NCI-H2081 (cell line): ENCODE data around the gene PPFIA4.
"Not testable (repeated sequence)": the region's sequence is repeated elsewhere in the genome, so short reads cannot be mapped to it uniquely, and the experiment has no call there.

Experiments used
- DNase-seq, 2 experiments: peaks; one replicate each; lab custom pipeline; 2025; lab: John Stamatoyannopoulos, UW

PPFIA4 gene

GRCh38 chr1:203026031-203026665 is at the start of gene PPFIA4:
Gene PPFIA4 (plus strand): TSS chr1:203026491. CDS start chr1:203039009, 12,518 bp downstream.
- DNase-seq = peak; percentile 92

- DNase-seq = no peak
Measured at GRCh38 chr1:202976633-202977032, 49.7 kb upstream of the PPFIA4 start.

- no peak for DNase-seq
Measured at GRCh38 chr1:202979459-202979858, 46.8 kb upstream of the PPFIA4 start.

- no peak for DNase-seq
Measured at GRCh38 chr1:202981939-202982338, 44.4 kb upstream of the PPFIA4 start.

GRCh38 chr1:202982715-202983430 is 43.4 kb upstream of the PPFIA4 start:
- no peak for DNase-seq

- not testable (repeated sequence) for DNase-seq
Measured at GRCh38 chr1:202986120-202986519, 40.2 kb upstream of the PPFIA4 start.

DNA sequence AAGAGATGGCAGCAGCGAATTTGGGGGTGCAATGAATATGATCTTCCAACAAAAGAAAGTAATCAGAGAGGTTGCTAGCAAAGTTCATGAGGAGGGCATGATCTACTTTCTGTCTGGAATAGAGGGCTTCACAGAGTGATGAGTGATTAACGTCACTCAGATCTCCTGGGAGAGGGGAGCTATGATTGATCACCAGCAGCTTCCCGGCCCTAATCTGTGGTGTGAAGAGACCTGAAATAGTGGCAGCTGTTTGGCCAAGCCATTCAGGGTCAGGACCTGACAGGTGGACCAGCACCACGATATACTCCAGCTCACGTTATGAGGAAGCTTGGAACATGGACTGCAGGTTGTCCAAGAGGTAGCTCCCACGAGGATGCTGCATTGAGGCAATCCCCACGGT is 39.0 kb upstream of the PPFIA4 start:
- DNase-seq = no peak

GRCh38 chr1:202987922-202988583 is 38.2 kb upstream of the PPFIA4 start:
- no peak for DNase-seq

- no peak for DNase-seq
Measured at GRCh38 chr1:202989879-202990278, 36.4 kb upstream of the PPFIA4 start.

DNA sequence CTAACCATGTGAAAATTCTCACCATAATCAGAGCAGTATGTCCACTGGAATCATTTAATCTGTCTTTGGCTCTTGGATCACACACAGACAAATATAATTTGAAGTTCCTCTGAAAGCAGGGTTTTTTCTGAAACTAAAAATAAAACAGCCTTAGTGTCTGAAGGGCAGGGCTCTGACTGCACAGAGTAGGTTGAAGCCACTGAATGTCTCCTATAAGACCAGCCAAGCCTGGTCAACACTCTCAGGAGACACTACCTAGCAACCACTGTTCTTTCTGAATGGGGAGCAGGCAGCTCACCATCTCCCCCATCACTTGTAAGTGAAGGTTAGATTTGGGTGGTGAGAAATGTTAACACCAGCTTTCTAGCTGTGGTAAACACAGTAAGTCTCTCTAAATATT is 35.2 kb upstream of the PPFIA4 start:
- DNase-seq = no peak

- DNase-seq = no peak
Measured at GRCh38 chr1:202994756-202995155, 31.5 kb upstream of the PPFIA4 start.

DNA sequence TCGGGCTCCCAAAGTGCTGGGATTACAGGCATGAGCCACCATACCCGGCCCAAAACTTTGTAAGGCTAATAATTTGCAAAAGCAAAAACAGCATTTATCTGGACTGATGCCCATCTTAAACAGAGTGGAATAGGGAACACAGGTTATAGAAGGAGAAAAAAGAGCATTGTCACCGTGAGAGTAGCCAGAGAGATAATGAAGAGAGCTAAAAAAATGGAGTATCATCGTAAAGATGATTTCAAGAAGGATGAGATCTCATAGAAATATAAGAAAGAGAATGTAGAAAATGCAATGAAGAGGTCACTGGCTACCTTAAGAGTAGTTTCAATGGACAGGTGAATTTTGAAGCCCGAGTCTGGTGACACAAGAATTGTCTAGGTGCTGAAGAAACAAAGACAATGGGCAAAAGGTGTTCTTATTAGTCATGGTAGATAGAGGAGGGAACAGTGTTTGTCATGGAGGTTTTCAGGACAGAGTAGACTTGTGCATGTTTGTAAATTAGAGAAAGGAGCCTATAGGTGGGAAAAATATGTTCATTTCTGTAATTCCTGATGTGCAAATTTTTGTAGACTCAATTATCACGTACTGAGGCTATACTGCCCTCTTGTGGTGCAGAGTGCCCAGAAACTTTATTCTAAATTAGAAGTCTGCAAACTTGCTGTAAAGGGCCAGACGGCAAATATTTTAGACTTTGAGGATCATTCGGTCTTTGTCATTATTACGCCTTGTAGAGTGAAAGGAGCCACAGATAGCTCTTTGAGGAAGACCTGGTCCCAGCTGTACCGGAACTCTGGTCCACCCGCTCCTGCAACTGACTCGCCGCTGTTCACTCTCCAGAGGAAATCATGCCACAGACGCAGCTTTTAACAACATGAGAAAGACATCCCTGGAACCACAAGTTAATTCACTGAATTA is 27.2 kb upstream of the PPFIA4 start:
- peak; percentile 60 to 74 for DNase-seq

DNA sequence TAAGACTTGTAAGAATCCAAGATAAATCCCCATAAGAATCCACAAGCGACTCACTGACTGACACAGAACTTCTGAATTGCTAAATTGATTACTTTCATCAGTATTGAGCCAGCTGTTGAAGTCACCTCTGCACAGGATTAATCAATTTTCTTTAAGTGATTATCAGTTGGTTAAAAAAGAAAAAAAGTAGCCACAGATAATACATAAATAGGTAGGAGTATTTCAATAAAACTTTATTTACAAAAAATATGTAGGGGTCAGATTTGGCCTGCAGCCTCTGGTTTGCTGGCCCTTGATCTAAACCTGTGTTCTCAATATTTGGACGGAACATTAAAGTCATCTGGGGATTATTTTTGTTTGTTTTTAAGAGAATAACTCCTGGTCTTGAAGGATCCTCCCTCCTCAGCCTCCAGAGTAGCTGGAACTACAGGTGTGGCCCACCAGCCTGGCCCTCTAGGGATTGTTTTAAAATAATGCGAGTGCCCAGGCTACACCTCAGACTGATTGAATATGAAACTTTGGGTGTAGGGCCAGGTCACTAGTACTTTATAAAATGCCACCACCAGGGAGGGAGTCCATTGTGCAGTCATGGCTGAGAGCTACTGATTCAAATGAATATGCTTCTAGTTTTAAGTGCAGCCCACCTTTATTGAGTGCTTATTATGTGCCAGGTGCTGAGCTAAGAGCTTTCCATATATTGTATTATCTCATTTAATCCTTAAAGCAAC is 25.9 kb upstream of the PPFIA4 start:
- DNase-seq = no peak

- DNase-seq = no peak
Measured at GRCh38 chr1:203001986-203002385, 24.3 kb upstream of the PPFIA4 start.

DNA sequence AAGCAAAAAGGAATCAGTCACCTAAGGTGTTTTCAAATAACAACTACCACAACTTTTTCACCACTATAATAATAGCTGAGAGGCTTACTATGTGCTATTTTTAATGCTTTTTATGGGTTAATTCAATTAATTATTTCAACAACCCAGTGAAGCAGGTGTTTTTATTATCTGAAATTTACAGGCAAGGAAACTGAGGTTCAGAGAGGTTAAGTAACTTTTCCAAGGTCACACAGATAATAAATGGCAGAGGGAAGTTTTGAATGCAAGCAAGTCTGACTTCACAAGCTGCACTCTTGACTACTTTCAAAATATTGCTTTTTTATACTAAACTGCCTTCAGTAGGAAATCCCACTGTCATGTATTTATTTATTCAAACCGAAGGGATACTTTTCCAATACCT is 23.3 kb upstream of the PPFIA4 start:
- no peak for DNase-seq

DNA sequence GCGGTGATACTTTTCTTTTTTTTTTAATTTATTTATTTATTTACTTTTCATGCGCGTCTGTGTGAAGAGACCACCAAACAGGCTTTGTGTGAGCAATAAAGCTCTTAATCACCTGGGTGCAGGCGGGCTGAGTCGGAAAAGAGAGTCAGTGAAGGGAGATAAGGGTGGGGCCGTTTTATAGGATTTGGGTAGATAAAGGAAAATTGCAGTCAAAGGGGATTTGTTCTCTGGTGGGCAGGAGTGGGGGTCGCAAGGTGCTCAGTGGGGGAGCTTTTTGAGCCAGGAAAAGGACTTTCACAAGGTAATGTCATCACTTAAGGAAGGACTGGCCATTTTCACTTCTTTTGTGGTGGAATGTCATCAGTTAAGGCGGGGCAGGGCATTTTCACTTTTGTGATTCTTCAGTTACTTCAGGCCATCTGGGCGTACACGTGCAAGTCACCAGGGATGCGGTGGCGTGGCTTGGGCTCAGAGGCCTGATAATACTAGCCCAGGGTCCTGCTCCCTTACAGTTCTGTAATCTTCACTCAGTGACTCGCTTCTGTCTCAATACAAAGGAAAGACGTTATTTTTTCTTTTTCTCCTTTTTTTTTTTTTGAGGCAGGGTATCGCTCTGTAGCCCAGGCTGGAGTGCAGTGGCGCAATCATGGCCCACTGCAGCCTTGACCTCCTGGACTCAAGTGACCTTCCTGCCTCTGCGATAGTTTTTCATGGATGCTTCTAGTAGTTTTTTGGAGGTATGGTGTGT is 20.7 kb upstream of the PPFIA4 start:
- not testable (repeated sequence) for DNase-seq

- DNase-seq = peak; percentile 98 to 99
Measured at GRCh38 chr1:203006948-203007871, 19.1 kb upstream of the PPFIA4 start, which contains the start of gene TMEM183A. Gene TMEM183A (plus strand): TSS chr1:203007374. CDS start chr1:203007466, 92 bp downstream.

DNA sequence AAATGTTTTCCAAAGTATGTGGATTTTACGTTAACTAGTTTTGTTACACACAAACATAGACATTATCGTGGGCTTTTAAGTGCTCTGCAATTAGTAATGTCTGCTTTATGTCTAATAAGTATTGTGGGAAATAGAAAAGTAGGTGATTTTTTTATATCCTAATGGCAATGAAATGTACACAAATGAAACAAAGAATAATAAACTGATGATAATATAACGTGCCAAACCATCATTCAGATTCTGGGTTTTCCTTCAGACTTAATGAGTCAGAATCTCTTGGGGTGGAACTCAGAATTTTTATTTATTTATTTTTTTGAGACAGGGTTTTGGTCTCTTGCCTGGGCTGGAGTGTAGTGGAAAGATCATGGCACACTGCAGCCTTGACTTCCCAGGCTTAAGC is 17.1 kb upstream of the PPFIA4 start:
- DNase-seq = no peak

DNA sequence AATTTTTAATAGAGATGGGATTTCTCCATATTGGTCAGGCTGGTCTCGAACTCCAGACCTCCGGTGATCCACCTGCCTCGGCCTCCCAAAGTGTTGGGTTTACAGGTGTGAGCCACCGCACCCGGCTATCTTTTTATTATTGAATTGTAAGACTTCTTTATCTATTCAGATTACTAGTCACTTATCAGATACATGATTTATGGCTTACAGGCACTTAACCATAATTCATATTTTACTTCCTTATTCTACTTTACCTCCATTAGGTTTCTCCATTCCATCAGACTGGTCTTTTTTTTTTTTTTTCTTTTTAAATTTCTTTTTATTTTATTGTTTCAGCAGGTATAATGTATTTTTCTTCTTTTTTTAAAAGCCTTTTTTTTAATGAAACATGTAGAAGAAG is 14.7 kb upstream of the PPFIA4 start:
- DNase-seq = no peak
